NCI-H2171 treated with DMSO at 0.1 percent for 48 hours (cell line): ENCODE measurements around the gene SH3RF3.

ENCODE experiments used
- DNase-seq: peaks from one replicate; lab custom pipeline; 2025; lab: John Stamatoyannopoulos, UW

SH3RF3 gene

DNA sequence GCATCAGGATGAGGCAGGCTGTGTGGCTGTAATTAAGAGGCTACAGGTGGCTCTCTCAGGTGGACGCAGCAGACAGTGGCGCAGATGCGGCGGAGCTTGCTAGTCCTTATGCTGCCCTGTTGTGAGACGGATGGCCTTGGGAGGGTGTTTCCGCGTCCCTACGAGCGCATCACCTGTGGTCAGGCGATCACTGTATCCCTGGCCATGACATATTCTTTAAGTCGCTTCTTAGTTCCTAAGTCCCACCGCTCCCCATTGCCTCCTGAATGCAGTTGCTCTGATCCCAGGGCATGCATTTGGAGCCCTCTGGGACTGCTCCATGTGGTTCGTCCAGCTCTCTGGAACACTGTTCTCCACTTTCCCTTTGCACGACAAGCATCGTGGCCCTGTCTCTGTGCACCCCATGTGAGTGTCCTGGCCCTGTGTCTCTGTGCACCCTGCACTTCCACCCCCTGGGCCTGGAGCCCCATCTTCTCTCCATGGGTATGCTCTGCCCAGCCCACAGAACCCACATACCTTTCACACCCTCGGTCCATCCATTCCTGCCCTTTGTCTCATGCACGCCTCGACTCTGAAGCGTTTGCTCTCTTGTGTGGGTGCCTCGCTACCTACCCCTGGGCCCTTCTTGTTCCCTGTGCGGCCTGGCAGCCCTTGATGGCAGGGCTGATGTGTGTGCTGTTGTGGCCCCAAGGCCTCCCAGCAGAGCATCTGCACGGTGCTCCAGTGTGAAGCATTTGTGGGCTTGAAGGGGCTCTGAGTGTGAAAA lies 74.4 kb downstream of the SH3RF3 start:
- no peak for DNase-seq

DNA sequence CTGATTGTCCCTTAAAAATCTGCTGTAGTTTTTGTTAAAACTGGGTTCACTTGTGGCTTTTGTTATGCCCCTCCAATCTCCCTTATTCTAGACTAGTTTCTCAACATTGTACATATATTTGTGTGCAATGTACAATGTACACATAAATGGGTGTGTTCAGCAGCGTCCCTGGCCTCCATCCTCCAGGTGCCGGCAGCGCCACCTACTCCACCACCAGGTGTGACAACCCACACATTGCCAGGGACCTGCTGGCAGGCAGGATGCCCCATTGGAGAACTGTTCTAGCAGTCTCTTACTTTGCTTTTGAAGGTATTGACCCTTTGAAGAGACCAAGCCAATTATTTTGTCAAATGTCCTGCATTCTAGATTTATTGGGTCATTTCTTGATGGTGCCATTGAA lies 75.4 kb downstream of the SH3RF3 start:
- no peak for DNase-seq

DNA sequence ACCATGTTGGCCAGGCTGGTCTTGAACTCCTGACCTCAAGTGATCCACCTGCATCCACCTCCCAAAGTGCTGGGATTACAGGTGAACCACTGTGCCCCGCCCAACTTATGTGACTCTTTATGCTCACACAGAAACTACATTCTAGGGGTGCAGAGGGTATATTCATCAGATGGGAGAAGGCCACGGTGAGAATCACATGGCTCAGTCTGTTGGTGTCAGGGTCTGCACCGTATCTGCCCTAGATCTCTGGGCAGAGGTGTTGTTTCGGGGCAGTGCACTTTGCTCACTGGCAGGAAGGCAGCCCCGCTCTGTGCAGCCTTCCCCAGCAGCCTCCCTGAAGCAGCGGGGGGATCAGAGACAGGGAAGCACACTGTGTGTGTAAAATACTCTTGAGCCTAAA lies 76.4 kb downstream of the SH3RF3 start:
- no peak for DNase-seq

DNA sequence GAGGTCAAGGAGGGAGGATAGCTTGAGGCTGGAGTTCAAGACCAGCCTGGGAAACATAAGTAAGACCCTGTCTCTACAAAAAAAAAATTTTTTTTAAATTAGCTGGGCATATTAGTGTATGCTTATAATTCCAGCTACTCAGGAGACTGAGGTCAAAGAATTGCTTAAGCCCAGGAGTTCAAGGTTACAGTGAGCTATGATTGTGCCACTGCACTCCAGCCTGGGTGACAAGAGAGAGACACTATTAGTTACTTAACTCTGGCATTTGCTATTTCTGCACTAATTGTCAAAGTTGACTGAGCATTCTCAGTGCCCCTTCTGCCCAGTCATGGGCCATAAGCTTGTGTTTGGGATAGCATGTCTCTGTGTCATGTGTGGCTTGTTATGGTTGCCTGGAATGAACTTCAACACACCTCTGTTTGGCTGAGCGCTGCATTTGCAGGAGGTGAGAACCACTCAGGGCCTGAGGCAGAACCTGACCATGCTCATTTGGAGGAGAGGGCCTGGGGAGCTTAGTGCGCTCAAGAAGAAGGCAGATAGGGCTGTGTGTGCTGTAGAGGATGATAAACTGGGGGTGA lies 77.7 kb downstream of the SH3RF3 start:
- no peak for DNase-seq

DNA sequence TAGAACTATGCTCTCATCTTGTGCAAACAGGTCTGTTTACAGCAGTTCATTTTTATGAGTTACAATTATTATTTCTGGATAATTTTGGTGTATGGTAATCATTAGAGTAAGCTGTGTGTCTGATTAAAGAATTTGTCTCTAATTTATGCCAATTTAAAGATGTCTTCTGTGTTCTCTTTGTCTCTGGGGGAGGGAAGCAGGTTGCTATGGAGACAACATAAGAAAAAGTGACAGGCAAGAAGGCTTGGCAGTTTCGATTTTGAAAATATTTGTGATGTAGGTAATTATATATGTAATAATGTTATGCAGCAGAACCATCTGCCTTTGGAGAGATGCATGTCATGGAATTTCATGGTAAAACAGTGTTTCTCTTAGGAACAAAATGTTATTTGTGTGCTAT lies 78.2 kb downstream of the SH3RF3 start:
- DNase-seq = no peak

DNA sequence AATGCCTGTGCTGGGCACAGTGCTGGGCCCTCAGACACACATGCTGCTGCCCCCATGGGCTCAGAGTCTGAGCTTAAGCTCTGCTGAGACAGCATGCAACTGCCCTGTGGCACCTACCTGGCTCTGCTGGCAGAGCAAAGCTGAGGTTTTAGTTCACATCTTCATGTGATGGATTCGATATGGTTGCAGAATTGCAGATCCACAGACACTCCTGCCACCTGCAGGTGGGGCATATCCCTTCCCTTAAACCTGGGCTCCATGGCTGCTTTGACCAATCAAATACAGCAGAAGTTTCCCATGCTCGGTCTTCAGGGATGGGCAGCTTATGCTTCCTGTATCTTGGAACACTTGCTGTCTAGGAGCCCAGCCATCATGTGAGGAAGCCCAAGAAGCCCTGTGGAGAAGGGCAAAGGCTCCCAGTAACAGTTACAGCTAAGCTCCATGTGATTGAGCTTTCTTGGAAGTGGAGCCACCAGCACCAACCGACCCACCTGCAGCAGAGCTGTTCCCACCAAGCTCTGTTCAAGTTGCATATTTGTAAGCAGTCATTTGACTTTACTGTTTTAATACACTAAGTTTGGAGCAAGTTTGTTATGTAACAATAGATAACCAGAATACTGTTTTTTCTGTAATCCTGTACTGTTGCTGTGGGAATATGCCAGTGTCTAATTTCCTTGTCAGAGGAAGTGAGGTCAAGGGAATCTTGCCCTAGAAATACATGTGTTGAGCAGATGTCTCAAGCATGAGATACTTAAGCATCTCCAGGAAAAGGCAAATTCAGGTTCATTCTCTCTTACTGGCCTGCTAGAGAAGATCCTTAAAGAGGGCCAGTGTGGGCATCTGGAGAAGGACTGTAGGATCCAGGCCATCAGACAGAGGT lies 79.3 kb downstream of the SH3RF3 start:
- no peak for DNase-seq

DNA sequence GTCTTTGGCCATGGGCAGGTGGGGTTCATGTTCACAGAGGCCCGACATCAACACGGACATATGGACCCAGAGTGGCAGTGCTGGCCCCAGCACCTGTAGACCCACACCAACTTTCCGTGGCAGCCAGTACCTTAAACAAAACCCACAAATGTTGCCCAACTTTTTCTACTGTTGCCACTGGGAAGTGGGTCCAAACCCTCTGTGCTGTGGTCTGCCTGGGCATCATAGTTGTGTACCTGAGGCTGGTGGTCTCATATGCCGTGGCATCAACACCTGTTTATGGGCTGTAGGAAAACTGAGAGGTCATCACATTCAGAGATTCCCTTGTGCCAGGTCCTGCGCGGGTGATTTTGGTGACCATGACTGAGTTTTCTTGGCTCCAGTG lies 79.9 kb downstream of the SH3RF3 start:
- no peak for DNase-seq

DNA sequence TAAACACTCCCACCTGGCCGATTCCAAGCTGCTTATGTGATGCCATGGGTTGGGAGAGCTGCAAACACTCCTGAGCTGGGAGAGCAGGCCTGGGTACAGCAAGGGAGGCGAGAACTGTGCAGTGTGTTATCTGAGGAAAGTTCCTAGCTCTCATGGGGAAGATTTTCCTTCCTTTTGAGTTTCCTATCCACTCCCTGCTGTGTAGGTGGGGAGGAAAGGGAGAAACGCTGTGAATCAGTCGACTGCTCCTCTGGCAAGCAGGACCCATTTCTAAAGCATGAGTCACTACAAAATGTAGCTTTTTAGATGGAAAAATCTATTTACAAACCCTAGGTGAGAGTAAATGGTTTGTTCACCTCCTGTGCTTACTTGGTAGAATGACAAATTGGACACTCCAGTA lies 80.4 kb downstream of the SH3RF3 start:
- DNase-seq = no peak

DNA sequence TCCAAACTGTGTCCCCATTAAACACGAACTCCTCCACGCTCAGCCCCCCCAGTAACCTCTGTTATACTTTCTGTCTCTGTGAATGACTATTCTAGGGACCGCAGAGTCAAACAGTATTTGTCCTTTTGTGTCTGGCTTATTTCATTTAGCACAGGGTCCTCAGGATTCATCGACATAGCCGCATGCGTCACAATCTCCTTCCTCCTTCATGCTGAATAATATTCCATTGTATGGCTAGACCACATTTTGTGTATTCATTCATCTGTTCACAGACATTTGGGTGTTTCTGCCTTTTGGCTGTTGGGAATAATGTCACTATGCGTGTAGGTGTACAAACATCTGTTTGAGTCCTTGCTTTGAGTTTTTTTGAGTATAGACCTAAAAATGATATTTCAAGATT lies 80.9 kb downstream of the SH3RF3 start:
- DNase-seq = no peak

DNA sequence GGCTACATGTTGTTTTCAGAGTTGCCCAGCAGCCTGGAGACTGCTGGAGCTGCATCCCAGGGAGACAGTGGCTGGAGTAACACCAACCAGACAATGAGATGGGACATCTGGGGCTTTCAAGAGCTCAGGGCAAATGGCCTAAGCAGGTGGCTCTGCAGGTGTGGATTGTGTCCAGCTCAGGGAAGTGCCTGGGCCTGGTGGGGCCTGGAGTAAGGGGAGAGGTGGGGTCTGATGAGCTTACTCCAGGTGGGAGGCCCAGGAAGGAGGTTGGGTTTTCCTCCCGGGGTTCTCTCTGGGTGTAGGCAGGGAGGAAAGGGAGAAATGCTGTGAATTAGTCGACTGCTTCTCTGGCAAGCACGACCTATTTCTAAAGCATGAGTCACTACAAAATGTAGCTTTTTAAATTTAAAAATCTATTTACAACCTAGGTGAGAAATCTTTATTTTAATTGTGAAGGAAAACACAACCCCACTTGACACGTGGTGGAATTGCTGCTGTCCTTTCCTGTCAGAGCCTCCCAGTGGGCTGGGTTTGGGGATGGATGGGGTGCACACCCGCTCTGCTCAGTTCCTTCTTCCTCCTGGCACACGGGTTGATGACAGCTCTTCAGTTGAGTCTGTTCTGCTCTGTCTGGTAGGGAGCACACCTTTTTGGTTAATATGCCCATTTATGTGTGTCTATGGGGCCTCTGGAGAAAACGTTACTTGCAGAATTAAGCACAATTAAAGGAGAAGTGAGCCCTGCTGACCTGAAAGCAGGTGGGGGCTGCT lies 81.6 kb downstream of the SH3RF3 start:
- DNase-seq = no peak

DNA sequence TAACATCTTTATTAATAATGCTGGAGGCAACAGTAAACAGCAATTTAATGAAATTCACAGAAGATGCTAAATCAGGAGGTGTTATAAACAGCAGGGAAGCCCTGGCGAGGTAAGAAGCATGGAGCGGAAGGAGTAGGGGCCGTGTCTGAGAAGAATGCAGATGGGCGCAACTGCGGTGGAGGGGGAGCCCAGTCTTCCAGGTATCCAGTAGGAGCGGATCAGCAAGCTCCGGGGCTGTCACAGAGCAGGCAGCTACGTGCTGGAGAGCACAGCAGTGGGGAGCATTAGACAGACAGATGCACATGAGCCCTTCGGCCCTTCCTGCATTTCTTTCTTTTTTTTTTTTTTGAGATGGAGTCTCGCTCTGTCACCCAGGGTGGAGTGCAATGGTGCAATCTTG lies 82.3 kb downstream of the SH3RF3 start:
- DNase-seq = peak; percentile 23

DNA sequence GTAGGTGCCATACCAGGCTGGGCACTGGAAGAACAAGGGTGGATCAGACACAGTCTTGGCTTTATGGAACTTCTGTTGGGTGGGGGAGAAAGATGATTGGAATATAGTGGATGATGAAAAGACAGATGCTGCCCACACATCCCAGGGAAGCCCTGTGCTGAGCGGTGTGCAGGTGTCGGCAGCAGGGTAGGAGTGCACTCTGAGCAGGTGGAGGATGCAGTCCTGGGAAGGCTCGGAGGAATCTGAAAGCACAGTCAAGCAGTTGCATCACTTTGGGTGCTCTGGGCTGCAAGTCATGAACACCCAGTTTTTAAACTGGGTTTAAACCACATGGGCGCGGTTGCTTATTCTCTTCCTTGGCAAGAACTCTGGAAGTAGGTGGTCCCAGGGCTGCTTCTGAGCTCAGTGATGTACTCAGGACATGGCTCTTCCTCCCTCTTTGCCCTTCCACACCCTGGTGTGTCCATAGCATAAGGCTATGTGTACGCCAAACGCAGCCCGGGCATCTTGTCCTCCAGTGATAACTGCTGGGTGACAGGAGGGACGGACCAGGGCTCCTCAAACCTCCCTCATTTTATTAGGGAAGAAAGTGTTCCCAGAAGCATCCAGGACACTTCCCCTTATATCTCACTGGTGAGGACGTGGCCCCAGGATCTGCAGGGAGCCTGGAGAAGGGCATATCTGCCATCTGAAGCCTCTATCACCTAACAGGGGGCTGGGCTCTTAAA lies 84.0 kb downstream of the SH3RF3 start:
- DNase-seq = no peak

DNA sequence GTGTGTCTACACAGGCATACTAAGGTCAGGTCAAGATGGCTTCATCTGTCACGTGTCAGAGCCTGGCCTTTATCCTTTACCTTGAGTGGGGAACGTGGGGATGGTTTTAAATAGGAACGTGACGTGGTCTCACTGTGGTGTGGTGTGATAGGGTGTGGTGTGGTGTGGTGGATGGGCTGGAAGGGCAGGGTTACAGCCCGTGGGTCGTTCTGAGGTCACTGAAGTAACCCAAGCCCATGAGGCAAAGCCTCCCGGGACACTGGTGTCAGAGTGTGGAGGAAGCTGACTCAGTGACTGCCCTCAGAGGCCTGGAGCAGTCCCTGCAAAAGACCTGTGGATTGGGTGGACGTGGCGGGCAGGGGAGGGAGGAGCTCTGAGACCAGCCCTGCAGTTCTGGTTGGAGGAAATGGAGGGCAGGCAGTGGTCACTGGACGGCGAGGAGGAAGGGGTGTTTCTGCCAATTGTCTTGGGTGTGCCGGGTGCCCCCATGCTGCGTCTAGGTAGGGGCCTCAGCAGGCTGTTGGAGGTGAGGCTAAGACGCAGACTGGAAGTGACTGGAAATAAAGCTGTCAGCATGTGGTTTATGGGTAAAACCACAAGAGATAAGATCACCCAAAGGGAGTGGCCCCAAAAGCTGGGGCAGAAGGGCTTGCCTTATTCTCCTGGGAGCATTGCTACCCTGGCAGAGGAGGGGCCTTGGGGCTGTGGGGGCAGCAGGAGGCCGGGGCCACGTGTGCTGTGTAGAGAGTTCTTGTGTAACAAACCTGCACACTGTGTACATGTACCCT lies 84.8 kb downstream of the SH3RF3 start:
- peak; percentile 31 for DNase-seq

DNA sequence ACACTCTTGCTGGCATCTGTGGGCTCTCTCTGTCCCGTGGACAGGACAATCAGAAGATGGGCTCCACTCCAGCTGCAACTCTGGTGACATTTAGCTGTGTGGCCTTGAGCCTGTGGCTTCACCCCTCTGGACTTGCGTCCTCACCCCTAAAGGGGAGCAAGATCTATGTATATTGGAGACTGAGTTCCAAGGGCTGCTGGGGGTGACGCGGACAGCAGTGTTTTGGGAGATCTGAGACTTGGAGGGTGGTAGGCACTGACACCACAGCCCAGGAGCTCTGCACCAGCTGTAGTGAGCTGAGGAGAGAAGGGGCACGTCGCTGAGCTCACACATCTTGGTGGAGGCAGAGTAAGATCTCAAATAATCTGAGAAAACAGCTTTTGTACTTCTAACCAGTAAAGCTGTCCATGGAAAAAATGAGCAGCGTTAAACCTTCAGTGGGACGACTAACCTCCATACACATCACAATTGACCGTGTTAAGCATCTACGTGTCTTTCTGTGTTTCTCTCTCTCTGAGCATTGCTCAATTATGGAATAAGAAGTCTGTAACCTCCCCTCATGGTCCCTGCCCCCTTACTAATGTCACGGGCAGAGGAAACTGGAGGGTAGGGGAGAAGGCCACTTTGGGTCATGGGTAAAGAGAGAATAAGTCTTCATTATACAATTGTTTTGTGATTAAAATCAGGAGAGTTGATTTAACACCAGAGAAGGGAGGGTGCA lies 85.8 kb downstream of the SH3RF3 start:
- no peak for DNase-seq

DNA sequence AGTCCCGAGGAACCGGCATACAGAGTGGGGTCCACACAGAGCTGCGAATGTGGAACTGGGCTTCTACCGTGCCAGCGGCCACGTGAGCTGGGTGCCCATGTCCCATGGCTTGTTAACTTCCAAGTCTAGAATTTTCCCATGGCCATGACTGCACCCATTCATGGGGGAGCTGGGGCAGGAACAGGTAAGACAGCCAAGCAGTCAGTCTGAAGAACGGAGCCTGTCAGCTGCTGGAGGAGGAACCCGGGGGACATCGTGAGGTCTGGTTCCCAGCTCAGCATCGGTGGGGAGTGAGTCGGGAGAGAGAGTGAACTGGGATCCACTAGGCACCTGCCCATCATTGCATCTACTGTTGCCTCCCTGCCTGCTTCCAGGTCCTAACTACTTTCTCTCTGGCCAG lies 86.9 kb downstream of the SH3RF3 start:
- DNase-seq = no peak

DNA sequence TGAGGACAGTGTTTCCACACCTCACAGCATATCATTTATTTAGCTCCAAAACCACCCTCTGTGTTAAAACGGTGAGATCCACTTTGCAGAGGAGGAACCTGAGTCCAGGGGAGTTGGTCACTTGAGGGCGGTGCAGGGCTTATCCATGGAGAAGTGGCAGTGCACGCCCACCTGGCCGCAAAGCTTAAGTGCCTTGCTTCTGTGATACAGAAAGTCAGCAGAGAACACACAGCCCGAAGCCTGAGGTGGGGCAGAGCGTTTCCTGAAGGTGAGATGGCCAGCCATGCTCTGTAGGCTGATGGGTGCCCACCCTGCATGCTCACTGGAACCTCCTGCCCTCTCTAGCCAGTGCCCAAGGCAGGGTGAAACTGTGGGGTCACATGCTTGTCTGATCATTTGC lies 87.3 kb downstream of the SH3RF3 start:
- DNase-seq = no peak

DNA sequence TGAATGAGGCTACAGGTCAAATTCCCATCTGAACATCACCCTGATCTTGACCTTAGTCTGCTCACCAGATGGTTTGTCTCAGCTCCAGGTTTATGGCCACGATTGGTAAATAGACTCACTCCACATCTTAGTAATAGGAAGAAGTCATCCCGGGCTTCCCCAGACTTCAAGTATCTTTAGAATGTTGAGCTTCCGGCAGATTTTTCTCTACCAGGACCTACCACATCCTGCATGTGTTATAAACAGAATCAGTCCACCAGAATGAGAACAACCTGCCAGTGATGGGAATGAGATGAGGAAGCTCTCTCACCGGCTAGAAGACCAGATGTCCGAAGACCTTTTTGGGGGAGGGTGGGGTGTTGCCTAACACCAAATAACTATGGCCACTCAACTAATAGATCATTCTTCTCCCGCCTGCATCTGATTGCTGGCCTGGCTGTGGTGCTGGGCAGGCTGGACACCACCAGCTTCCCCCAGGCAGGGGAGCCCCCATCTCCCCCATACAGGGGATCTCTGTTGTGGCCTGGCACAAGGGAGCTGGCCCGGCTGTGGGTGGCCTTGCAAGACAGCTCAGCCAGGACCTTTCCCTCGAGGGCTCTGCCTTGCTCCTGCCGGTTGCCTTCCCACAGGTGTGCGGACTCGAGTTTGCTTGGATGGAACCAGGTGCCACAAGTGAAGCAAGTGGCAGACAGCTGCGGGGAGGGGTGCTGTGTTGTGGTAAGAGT lies 88.5 kb downstream of the SH3RF3 start:
- no peak for DNase-seq

DNA sequence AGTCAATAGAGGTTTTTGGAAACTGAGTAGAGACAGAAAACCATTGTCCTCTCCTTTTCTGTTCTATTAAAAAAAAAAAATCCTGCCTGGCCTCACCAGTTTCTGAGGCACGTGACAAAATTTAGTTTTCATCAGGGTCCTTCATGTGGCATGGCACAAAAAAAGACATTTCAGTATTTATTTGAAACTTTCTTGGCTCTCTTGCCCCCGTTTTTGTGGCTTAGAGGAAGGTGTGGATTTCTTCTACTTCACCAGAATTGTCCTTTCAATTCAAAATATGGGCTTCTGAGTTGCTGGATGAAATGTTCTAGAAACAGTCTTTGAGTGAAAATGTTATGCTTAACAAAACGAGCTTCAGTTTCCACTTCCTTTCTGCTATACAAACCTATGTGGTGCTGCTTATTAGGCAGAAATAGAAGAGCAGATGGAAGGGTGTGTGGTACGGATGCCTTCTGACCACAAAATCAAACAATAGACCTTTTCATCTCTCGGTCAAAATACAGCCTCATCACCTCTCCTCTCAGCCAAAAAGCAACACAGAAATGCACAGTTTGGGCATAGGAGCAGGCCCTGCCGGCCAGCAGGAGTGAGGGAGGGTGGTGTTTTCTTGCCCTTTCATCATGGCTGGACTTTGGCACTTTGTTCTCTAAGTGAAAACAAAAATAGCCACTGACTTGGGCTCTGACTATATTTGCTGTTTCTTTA lies 89.2 kb downstream of the SH3RF3 start:
- DNase-seq = peak; percentile 65

DNA sequence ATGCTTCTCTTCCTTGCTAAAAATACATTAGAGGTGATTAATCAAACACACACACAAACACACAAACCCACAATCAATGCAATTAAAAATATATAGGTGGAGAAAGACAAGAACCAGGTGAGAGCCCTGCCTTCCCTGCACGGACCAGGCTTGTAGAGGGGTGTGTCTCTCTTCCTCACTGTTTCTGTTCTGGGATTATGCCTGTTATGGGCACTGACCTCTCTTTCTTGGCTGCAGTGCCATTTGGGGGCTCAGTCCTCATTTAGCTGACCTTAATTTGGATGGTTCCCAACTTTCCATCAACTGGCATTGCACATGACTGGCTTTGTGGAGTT lies 89.8 kb downstream of the SH3RF3 start:
- DNase-seq = no peak
